HG03378 (cell line): Measurements from ENCODE around the gene FZD10.

ENCODE experiments used
- ATAC-seq: cut with Tn5 transposase; IDR thresholded peaks from one replicate; pipeline ENCODE4 v1.9.1; 2021; ENCODE audit warnings: mild to moderate bottlenecking, moderate library complexity; ENCODE audit not compliant: unreplicated experiment

The FZD10 gene, protein sequence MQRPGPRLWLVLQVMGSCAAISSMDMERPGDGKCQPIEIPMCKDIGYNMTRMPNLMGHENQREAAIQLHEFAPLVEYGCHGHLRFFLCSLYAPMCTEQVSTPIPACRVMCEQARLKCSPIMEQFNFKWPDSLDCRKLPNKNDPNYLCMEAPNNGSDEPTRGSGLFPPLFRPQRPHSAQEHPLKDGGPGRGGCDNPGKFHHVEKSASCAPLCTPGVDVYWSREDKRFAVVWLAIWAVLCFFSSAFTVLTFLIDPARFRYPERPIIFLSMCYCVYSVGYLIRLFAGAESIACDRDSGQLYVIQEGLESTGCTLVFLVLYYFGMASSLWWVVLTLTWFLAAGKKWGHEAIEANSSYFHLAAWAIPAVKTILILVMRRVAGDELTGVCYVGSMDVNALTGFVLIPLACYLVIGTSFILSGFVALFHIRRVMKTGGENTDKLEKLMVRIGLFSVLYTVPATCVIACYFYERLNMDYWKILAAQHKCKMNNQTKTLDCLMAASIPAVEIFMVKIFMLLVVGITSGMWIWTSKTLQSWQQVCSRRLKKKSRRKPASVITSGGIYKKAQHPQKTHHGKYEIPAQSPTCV

DNA sequence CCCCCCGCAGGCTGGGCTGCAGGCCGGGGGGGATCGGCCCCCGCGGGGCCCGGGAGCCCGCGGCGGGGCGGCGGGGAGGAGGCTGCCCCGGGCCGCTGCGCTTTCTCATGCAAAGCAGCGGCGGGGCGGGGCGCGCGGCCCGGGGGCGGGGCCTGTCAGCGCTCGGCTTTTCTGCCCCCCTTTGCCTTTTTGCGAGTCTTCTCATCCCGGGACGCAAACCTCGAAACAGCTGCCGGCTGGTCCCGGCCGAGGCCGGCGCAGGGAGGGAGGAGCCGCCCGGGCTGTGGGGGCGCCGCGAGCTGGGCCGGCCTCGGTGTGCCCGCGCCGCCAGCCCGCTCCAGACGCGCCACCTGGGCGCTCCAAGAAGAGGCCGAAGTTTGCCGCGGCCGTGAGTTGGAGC, at the start of gene FZD10:
FZD10 (plus strand) TSS at position 198 of the 400 bp plus-strand sequence. CDS start 479 bp downstream, outside the sequence.
- ATAC-seq = no peak

DNA sequence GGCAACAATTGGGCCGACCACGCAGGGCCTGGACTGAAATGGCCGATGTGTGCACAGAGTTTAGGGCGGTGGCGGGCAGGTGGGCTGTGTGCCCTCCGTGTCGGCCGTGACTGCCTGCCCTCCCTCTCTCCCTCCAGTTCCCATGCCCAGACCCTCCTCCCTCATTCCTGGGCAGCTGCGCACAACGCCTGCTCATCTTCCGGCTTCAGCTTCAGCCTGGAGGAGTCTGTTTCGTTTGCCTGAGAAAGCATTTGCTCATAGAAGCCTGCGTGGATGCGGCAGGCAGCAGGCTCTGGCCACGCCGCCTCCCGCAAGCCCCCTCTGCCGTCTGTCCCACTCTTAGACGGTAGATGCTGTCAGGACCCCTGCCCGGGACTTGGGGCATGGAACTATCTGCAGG, 47.3 kb upstream of the FZD10 start:
- ATAC-seq = no peak

DNA sequence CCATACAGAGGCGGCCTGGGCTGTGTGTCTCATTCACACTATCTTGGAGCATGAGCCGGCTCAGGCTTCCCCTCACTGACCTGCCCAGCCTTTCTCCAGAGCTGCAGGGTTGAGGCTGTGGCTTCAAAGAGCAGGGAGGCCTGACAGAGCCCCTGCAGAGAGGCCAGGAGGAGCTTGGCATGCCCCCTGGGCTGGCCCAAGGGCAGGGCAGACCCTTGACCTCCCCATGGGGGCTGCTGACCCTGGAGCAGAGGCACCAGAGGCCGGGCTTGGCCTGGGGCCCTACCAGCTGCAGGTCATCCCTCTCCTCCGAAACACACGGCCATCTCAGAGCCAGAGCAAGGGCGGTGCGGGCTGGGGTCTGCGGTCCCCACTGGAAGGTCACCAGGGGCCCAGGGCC, 46.6 kb upstream of the FZD10 start:
- no peak for ATAC-seq

DNA sequence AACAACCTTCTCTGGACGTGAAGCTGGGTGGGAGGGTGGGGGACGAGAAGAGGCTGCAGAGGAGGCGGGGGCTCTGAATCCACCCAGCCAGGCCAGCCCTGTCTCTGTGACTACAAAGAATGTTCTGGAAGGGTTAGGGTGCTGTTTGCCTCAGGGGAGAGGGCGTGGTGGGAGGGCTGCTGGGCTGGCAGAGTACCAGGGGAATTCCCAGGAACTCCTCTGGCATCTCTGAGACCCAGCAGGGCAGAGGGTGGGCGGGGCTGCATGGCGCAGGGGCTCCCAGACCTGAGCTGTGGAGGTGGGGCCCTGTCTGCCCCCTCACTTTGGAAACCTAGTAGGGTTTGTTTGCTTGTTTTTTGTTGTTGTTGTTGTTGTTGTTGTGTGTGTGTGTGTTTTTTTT, 45.5 kb upstream of the FZD10 start:
- no peak for ATAC-seq

DNA sequence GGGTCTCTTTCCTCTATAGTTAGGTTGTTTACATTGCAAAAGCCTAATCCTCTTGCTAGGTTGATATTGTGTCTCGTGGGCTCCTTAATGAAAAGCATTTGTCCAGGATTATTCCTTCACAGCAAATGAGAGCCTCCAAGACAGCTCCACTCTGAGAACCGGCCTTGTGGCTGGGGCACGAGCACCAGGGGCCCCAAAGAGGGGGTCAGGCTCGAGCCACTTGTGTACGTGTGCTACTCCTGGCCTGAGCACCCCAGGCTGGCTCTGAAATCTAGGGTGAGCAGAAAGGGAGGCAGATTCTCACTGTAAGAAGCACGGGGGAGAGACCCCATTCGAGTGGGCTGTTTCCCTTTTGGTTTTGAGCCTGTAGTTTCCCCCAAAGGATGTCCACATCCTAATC, 45.0 kb upstream of the FZD10 start:
- ATAC-seq = no peak

DNA sequence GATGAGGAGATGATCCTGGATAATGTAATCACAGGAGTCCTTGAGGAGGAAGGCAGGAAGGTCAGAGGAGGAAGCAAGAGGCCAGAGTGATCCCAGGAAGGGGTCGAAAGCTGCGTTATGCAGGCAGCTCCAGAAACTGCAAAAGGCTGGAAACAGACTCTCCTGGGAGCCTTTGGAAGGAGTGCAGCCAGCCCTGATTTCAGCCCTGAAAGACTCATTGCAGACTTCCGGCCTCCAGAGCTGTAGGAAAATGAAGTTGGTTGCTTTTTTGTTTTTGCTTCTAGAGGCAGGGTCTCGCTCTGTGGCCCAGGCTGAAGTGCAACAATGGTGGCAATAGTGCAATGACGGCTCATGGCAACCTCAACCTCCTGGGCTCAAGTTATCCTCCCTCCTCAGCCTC, 44.6 kb upstream of the FZD10 start:
- ATAC-seq = no peak

DNA sequence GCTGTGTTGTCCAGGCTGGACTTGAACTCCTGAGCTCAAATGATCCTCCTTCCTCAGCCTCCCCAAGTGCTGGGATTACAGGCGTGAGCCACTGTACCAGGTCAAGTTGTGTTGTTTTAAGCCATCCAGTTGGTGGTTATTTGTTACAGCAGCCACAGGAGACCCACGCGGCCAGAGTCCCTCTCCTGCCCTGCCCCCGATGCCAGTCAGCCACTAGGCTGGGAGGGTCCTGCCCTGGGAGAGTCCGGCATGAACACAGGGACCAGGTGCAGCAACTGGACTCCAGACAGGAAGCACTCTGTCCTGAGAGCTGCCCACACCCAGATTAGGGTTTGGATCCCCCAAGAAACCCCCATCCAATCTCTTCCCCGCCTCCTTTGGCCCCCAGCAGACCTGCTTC, 44.1 kb upstream of the FZD10 start:
- ATAC-seq = no peak

DNA sequence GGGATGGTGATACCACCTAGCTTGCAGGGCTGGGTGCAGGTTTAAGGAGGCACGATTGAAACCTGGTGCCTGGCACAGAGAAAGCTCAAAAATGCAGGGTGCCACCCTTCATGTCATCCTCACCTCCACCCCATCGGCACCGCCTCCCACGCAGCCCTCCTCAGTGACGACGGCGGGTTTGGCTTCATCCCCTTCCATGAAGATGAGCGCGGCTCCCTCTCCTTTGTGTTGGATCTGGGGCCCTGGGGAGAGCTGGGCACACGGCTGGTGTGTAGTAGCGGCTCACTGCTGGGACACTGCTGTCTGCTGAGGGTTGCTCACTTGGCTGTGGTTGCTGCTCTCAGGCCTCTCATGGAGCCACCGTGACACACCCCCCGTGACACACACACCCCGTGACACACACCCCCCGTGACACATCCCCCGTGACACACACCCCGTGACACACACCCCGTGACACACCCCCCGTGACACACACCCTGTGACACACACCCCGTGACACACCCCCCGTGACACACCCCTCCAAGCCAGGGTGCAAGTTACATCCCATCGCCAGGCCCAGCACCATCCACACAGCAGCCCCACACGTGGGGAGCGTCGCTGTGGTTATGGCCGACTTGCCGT, 42.9 kb upstream of the FZD10 start:
- ATAC-seq = no peak

DNA sequence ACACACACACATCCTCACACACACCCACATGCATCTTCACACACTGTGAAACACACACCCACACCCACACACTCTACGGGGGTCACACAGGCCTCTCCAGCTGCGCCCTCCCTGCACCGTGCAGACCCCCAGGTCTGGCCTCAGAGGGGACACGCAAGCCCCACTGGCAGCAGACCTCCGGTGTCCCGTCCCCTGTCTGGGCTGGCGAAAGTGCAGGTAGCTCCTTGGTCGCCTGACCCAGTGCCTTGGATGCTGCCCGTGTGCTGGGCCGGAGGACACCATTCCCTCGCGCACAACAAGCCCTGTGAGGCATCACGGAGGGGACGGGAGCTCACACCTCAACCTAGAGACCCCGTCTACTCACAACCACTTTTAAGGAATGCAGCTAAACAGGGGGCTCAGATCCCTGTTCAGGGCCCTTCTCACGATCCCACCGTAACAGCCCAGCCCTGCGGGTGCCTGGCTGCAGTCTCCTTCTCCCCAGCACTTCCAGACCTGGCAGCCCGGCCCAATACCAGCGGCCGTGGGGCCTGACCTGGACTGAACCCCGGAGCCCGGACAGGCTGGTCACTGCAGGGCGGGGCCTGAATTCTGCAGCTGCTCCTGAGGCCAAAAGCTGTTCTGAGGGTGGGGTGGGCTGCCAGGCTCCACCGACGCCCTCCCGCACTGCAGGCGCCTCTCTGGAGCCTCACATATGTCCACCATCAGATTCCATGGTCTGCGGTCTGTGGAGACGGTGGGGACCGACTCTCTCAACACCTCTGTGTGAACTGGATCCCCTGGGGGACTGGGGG, 42.1 kb upstream of the FZD10 start:
- no peak for ATAC-seq

DNA sequence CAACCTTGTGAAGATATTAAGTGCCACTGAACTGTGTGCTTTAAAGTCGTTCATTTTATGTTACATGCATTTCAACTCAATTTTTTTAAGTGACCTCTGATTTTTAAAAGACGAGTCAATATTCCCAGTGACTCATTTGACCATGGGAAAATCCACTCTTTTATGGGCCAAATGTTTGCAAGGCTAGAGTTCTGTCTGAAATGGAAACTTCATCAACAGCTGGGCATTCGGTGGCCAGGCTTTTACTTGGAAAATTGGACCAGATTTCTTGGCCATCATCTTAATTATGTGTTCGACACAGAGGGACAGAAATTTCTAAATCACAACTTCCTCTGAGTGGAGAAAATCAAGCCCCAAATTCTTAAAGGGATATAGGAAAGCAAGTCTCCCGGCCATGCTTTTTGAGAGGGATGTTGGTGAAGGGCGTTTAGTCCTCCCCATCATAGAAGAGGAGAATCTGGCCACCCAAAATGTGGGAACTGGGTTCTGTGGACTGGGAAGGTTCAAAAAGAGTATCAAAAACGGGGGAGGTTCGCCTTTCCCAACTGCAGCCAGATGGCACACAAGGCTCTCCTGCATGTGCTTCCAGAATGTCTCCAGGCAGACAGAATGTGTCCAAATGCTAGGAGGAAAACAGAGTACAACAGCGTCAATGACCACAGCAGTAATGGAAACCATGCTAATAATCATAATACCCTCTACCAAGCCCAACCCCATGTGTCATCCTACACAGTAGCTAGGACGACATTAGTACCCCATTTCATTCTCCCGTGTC, 40.9 kb upstream of the FZD10 start:
- no peak for ATAC-seq

DNA sequence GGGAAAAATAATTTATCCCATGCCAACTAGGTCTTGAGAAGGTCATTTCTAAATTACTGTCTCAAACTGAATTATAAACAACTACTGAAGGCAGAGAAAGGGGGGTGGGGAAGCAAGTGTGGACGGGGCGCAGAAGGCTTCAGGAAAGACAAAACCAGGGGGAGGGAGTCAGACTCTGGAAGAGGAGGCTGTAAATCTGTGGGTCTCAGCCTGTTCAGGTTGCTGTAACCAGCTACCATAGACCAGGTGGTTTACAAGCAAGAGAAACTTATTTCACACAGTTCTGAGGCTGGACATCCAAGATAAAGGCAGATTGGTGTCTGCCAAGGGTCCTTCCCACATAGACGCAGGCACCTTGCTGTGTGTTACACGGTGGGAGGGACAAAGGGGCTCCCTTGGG, 39.9 kb upstream of the FZD10 start:
- ATAC-seq = no peak

DNA sequence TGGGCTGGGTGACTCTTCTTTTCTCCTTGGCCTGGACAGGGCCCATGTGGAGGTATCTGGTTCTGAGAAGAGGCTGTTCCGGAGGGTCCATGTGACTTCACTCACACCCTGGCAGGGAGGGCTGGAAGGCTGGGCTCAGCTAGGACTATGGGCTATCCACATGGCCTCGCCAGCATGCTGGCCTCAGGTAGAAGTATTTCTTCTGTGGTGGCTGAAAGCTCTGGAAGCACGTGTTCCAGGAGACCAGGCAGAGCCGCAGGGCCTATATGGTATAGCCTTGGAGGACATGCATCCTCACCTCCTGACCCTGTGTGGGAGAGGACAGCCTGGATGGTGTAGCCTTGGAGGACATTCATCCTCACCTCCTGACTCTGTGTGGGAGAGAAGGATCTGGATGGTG, 38.2 kb upstream of the FZD10 start:
- ATAC-seq = no peak

DNA sequence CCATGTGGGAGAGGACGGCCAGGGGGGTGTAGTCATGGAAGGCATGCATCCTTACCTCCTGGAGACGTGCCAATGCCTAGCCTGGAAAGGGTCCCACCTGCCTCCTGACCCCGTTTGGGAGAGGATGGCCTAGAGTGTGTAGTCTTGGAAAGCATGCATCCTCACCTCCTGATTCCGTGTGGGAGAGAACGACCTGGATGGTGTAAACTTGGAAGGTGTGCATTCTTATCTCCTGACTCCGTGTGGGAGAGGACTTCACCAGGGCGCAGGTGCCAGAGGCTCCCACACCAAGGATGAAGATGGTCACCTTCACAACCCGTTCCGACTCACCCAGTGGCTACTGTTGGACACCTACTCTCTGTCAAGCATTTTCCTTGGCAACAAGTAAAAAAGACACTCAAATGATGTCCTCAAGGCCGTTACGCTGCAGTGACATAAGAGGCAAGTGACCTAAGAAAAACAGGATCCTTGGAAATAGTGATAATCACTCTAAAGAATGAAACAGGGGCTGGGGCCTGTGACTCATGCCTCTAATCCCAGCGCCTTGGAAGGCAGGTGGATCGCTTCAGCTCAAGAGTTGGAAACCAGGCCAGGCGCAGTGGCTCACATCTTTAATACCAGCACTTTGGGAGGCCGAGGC, 37.5 kb upstream of the FZD10 start:
- no peak for ATAC-seq

DNA sequence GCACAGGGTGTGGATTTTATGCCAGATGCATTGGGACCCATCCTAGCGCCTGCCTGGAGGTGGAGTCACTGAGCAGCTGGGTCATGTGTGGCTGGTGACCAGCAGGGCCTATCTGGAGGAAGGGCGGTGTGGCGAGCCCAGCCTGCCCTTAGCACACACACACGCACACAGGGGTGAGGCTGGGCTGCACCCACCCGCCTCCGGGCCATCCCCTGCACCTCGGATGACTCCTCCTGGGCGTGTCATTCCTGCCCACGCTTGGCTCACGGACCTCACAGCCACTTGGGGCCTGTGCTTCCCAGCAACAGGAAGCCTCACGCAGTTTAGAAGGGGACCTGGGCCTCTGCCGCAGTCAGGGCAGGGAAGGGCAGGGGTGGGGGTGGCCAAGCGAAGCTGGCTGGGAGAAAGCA, 36.2 kb upstream of the FZD10 start:
- no peak for ATAC-seq

DNA sequence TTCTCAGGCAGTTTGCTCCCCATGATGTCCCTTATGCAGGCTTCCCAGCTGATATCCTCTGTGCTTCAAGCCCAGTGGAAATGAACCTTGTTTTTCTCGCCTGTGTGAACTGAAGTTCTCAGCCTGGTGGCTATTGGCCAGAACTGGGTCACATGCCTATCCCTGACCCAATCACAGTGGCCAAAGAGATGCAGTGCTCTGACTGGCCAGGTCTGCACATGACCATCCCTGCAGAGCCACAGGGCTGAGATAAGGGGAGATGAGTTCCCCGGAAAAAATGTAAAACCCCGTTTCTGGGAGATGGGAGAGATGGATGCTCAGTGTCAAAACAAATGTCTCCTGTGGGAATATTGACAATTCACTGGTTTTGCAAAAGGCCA, 34.7 kb upstream of the FZD10 start:
- ATAC-seq = no peak

DNA sequence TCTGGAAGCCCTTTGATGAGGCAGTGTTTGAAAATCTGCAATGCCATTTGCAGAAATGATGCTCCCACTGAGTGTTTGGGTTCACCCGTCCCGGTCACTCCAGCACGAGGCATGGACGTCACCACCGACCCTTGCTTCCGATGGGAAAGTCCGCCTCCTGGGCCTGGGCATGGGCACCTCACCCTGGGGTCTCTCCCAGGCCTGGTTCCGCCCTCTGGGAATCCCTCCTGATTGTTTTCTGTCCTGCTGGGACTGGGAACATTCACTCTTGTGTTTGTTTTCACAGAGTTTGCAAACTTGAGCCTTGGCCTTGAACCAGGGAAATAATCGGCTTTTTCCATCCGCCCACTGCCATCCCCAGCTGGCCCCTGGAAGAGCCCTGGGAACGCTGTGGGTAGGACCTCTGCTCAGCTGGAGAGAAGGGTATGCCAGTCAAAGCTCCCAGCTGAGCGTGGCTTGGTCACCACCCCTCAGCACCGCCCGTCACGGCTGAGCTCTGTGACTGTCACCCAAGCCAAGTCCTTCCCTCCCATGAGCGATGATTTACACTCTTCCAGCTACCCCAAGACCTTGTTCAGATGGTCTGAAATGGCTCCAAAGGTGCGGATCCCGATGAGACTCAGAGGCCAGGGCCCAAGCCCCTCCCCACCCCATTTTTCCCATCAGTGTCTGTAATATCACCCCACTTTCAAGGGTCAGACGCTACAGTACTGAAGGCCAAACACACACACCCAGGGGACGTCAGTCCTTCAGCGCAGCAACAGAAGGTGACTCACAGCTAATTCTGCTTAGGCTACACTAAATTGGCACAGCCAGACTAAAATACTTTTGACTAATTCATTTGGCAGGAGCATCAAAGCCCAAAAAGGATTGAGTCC, 34.1 kb upstream of the FZD10 start:
- no peak for ATAC-seq

DNA sequence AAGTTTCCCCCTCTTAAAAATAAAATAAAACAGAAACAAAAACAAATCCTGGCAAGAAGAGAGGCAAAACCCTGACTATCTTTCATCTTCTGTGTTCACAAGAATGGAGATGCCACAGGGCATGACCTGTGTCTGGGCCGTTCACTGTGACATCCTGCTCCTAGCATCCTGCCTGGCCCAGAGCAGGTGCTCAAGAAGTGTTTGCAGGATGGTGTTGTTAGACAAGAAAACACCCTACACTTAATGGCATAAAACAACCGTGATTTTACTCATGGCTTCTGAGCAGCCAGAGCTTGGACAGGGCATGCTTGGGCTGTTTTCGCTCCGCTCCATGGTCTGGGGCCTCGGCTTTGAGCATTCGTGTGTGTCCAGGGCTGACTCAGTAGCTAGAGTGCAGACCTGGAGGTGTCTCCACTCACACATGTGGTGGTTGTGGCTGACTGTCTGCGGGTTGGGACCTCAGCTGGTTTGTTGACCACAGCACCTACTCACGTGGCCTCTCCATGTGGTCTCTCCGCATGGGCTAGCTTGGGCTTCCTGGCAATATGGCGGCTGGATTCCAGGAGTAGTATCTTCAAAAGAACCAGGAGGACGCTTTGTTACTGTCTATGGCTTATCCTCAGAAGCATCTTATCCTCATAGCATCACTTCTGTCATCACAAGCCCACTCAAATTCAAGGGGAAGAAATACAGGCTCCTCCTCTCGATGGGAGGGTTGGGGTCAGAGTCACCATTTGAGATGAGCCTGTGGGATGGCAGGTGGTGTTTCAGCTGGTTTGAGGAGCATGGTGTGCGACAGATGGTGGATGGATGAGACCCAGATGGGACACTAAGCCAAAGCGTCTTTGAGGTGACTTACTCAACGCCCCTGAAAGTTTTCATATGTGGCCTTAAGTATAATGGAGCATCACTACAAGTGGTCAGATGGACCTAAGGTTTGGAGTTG, 33.2 kb upstream of the FZD10 start:
- ATAC-seq = no peak

DNA sequence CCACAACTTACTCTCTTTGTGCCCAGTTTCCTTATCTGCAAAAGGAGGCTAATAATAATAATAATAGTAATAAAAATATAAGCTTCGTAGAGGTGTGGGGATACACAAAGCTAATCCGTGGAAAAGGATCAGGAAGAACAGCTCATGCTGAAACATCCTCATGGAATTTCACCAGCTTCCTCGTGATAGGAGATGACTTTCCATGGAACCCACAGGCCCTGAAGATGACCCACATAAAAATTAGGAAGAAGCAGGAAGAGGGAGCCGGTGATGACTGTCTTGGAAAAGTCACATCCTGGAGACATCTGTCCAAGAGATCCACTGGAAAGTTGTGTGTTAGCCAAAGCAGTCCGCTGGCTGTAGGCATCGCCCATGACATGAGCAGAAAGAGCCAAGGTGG, 31.9 kb upstream of the FZD10 start:
- ATAC-seq = no peak
